HepG2 (cell line): ENCODE results near the gene QSOX1. TPM values are rescaled to one million over a fixed set of nuclear protein-coding genes. Genes with fewer than 3 reads are reported as not detected.

Experiments used
- ARID5B ChIP-seq: IDR thresholded peaks from 2 replicates; pipeline ENCODE4 v1.4.0; 2020; ENCODE audit warnings: mild to moderate bottlenecking, missing genetic modification reagents
- DMTF1 ChIP-seq: sonication (generic); formaldehyde crosslinking; IDR thresholded peaks from 2 replicates; pipeline ENCODE4 v1.4.0; 2020; ENCODE audit warnings: mild to moderate bottlenecking, missing genetic modification reagents
- ELF3 ChIP-seq: IDR thresholded peaks from 2 replicates; pipeline ENCODE4 v1.6.1; 2016; ENCODE audit warnings: missing genetic modification reagents, missing compliant biosample characterization
- FOXO1 ChIP-seq: sonication (generic); formaldehyde crosslinking; IDR thresholded peaks from 2 replicates; pipeline ENCODE4 v1.4.0; 2020; ENCODE audit warnings: missing genetic modification reagents
- SOX6 ChIP-seq, 2 experiments: fragments of 450-650 bp in 1 of 2; sonication (generic) in 1 of 2; formaldehyde crosslinking in 1 of 2; IDR thresholded peaks; 2 replicates each; pipeline versions ENCODE4 v1.4.0 to v1.6.1; 2017 to 2020; ENCODE audit warnings: antibody characterized with exemption in 1 of 2, mild to moderate bottlenecking in 1 of 2, missing genetic modification reagents in 1 of 2
- ZKSCAN1 ChIP-seq: fragments of 150-350 bp; IDR thresholded peaks from 2 replicates; pipeline ENCODE4 v1.6.1; 2014; ENCODE audit warnings: low read length
- ZNF225 ChIP-seq: sonication (generic); formaldehyde crosslinking; IDR thresholded peaks from 2 replicates; pipeline ENCODE4 v1.4.0; 2020; ENCODE audit warnings: mild to moderate bottlenecking, missing genetic modification reagents
- ZNF441 ChIP-seq: sonication (generic); formaldehyde crosslinking; IDR thresholded peaks from 2 replicates; pipeline ENCODE4 v1.7.0; 2021; ENCODE audit warnings: missing genetic modification reagents, borderline replicate concordance
- ZNF598 ChIP-seq: sonication (generic); formaldehyde crosslinking; IDR thresholded peaks from 2 replicates; pipeline ENCODE4 v1.5.1; 2020; ENCODE audit warnings: mild to moderate bottlenecking, missing genetic modification reagents, borderline replicate concordance
- polyA plus RNA-seq, 8 experiments: library from polyadenylated mRNA; depleted of rRNA in 3 of 8; stranded (reverse) in 7 of 8; unstranded in 1 of 8; fragments of >200 nt; fragmentation: Illumina TruSeq in 4 of 8; extraction: Trizol in 4 of 8; gene quantifications; 2 replicates each; pipeline versions ENCODE4 v1.2.1 to v1.2.3, GENCODE V29; 2011 to 2016; ENCODE audit warnings: low read depth in 4 of 8, missing spikeins in 1 of 8, mixed read lengths in 1 of 8; ENCODE audit not compliant: insufficient read depth in 1 of 8
- total RNA-seq, 5 experiments: library from RNA; depleted of rRNA; stranded (reverse); fragments of >200 nt; fragmentation: Illumina TruSeq; extraction: Trizol; gene quantifications; 2 replicates each; pipeline ENCODE4 v1.2.3, GENCODE V29; 2016; ENCODE audit warnings: low read depth in 1 of 5
- TF ChIP-seq, protein P1 (sequence below): IDR thresholded peaks from 2 replicates; pipeline ENCODE4 v1.6.1; 2016; ENCODE audit warnings: mild to moderate bottlenecking, missing biosample characterization, missing genetic modification reagents
- TF ChIP-seq, protein P2 (sequence below): sonication (generic); formaldehyde crosslinking; IDR thresholded peaks from 2 replicates; pipeline ENCODE4 v1.5.1; 2020; ENCODE audit warnings: mild to moderate bottlenecking, missing genetic modification reagents, borderline replicate concordance
- TF ChIP-seq, protein P3 (sequence below): sonication (generic); formaldehyde crosslinking; IDR thresholded peaks from 2 replicates; pipeline ENCODE4 v1.5.1; 2020; ENCODE audit warnings: mild to moderate bottlenecking, moderate library complexity, missing genetic modification reagents

The QSOX1 gene
- total and polyA plus RNA-seq, 2 of the 13 experiments (the other 11 are each of a cell fraction or from before 2014, with no cell fraction given): 6.8 to 40.2 TPM

- TF ChIP-seq, protein P1, sequence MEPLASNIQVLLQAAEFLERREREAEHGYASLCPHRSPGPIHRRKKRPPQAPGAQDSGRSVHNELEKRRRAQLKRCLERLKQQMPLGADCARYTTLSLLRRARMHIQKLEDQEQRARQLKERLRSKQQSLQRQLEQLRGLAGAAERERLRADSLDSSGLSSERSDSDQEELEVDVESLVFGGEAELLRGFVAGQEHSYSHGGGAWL (CRISPR knock-in tag): 0 out of 2 replicates have a peak, but pooled peaks have one; percentile 24
- peak; percentile 76 for TF ChIP-seq ELF3 (CRISPR knock-in tag)
- TF ChIP-seq ARID5B (CRISPR knock-in tag): peak; percentile 97
- TF ChIP-seq FOXO1 (CRISPR knock-in tag): peak; percentile 98
- TF ChIP-seq, protein P2, sequence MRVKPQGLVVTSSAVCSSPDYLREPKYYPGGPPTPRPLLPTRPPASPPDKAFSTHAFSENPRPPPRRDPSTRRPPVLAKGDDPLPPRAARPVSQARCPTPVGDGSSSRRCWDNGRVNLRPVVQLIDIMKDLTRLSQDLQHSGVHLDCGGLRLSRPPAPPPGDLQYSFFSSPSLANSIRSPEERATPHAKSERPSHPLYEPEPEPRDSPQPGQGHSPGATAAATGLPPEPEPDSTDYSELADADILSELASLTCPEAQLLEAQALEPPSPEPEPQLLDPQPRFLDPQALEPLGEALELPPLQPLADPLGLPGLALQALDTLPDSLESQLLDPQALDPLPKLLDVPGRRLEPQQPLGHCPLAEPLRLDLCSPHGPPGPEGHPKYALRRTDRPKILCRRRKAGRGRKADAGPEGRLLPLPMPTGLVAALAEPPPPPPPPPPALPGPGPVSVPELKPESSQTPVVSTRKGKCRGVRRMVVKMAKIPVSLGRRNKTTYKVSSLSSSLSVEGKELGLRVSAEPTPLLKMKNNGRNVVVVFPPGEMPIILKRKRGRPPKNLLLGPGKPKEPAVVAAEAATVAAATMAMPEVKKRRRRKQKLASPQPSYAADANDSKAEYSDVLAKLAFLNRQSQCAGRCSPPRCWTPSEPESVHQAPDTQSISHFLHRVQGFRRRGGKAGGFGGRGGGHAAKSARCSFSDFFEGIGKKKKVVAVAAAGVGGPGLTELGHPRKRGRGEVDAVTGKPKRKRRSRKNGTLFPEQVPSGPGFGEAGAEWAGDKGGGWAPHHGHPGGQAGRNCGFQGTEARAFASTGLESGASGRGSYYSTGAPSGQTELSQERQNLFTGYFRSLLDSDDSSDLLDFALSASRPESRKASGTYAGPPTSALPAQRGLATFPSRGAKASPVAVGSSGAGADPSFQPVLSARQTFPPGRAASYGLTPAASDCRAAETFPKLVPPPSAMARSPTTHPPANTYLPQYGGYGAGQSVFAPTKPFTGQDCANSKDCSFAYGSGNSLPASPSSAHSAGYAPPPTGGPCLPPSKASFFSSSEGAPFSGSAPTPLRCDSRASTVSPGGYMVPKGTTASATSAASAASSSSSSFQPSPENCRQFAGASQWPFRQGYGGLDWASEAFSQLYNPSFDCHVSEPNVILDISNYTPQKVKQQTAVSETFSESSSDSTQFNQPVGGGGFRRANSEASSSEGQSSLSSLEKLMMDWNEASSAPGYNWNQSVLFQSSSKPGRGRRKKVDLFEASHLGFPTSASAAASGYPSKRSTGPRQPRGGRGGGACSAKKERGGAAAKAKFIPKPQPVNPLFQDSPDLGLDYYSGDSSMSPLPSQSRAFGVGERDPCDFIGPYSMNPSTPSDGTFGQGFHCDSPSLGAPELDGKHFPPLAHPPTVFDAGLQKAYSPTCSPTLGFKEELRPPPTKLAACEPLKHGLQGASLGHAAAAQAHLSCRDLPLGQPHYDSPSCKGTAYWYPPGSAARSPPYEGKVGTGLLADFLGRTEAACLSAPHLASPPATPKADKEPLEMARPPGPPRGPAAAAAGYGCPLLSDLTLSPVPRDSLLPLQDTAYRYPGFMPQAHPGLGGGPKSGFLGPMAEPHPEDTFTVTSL (CRISPR knock-in tag): peak; percentile 88
- TF ChIP-seq SOX6 (IDR thresholded peaks at IDR 0.05): no peak
- peak; percentile 88 for TF ChIP-seq SOX6 (CRISPR knock-in tag; IDR thresholded peaks at IDR 0.05)
- TF ChIP-seq DMTF1 (CRISPR knock-in tag): no peak
- TF ChIP-seq, protein P3, sequence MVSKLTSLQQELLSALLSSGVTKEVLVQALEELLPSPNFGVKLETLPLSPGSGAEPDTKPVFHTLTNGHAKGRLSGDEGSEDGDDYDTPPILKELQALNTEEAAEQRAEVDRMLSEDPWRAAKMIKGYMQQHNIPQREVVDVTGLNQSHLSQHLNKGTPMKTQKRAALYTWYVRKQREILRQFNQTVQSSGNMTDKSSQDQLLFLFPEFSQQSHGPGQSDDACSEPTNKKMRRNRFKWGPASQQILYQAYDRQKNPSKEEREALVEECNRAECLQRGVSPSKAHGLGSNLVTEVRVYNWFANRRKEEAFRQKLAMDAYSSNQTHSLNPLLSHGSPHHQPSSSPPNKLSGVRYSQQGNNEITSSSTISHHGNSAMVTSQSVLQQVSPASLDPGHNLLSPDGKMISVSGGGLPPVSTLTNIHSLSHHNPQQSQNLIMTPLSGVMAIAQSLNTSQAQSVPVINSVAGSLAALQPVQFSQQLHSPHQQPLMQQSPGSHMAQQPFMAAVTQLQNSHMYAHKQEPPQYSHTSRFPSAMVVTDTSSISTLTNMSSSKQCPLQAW (CRISPR knock-in tag): peak; percentile 80
- TF ChIP-seq ZNF441 (CRISPR knock-in tag): no peak; the same call in 1 of the 2 replicates
- no peak for TF ChIP-seq ZKSCAN1
- TF ChIP-seq ZNF598 (CRISPR knock-in tag): peak; percentile 22; the same call in 1 of the 2 replicates
- 0 out of 2 replicates have a peak, but pooled peaks have one; percentile 48 for TF ChIP-seq ZNF225 (CRISPR knock-in tag)
Observed at GRCh38 chr1:180116964-180117763, 37.5 kb upstream of the QSOX1 start (continued).
